CD14-positive monocyte (primary cell): ENCODE results near the gene RPL6. TPM values are rescaled to one million over a fixed set of nuclear protein-coding genes. Genes with fewer than 3 reads are reported as not detected.
"Not testable (repeated sequence)": the region's sequence is repeated elsewhere in the genome, so short reads cannot be mapped to it uniquely, and the experiment has no call there.

Source experiments
- DNase-seq, 3 donors: peaks; one replicate each; pipeline ENCODE4 v3.0.0-alpha.2; 2011 to 2022
- H2AFZ ChIP-seq: 2 replicates; pipeline ENCODE4 v1.6.0; 2012; ENCODE audit warnings: mild to moderate bottlenecking, low read depth, low read length, inconsistent platforms; ENCODE audit not compliant: insufficient read depth, poor library complexity, severe bottlenecking
- H3K27ac ChIP-seq, 2 donors: 1 replicate in 1 of 2; 2 replicates in 1 of 2; pipeline ENCODE4 v1.5.1; 2012 to 2013; ENCODE audit warnings: low read length in 2 of 2, control low read depth in 1 of 2, inconsistent platforms in 1 of 2, low read depth in 1 of 2, mild to moderate bottlenecking in 1 of 2
- H3K27me3 ChIP-seq, 2 donors: one replicate each; pipeline versions ENCODE4 v1.6.0 to v1.6.1; 2011 to 2013; ENCODE audit warnings: low read length in 2 of 2; ENCODE audit not compliant: control insufficient read depth in 2 of 2, insufficient read depth in 2 of 2
- H3K36me3 ChIP-seq, 2 donors: replicated peaks in 1 of 2; 1 replicate in 1 of 2; 2 replicates in 1 of 2; pipeline versions ENCODE4 v1.5.1 to v1.6.1; 2012 to 2013; ENCODE audit warnings: low read length in 2 of 2, control low read depth in 1 of 2, inconsistent platforms in 1 of 2, mild to moderate bottlenecking in 1 of 2; ENCODE audit not compliant: insufficient read depth in 2 of 2, control insufficient read depth in 1 of 2
- H3K4me1 ChIP-seq, 2 donors: 1 replicate in 1 of 2; 2 replicates in 1 of 2; pipeline versions ENCODE4 v1.5.1 to v1.6.1; 2012 to 2013; ENCODE audit warnings: low read length in 2 of 2, control low read depth in 1 of 2, inconsistent platforms in 1 of 2, mild to moderate bottlenecking in 1 of 2, moderate library complexity in 1 of 2; ENCODE audit not compliant: insufficient read depth in 2 of 2, control insufficient read depth in 1 of 2
- H3K4me2 ChIP-seq: replicated peaks from 2 replicates; pipeline ENCODE3; 2012; ENCODE audit warnings: low read length, moderate library complexity, mild to moderate bottlenecking; ENCODE audit not compliant: poor library complexity, severe bottlenecking; ENCODE audit errors: extremely low read depth
- H3K4me3 ChIP-seq, 3 experiments: fragments of 200-600 bp in 1 of 3; sonication (generic) in 1 of 3; replicated peaks in 1 of 3; 1 replicate in 2 of 3; 2 replicates in 1 of 3; pipeline ENCODE4 v1.5.1; 2011 to 2013; ENCODE audit warnings: low read length in 3 of 3, mild to moderate bottlenecking in 3 of 3, control low read depth in 2 of 3, low read depth in 2 of 3, inconsistent platforms in 1 of 3, moderate library complexity in 1 of 3
- H3K79me2 ChIP-seq: 2 replicates; pipeline ENCODE4 v1.6.0; 2012; ENCODE audit warnings: mild to moderate bottlenecking, control low read depth, inconsistent platforms, low read length, moderate library complexity; ENCODE audit not compliant: insufficient read depth
- H3K9ac ChIP-seq: 2 replicates; pipeline ENCODE4 v1.6.0; 2017; ENCODE audit warnings: low read length, mild to moderate bottlenecking; ENCODE audit not compliant: insufficient read depth, poor library complexity, severe bottlenecking
- H3K9me3 ChIP-seq, 2 donors: replicated peaks in 1 of 2; 1 replicate in 1 of 2; 2 replicates in 1 of 2; pipeline versions ENCODE4 v1.5.1 to v1.6.1; 2012 to 2013; ENCODE audit warnings: low read length in 2 of 2, control low read depth in 1 of 2; ENCODE audit not compliant: control insufficient read depth in 1 of 2, insufficient read depth in 1 of 2
- H4K20me1 ChIP-seq: 2 replicates; pipeline ENCODE4 v1.6.0; 2012; ENCODE audit warnings: mild to moderate bottlenecking, low read length, control low read depth, moderate library complexity; ENCODE audit not compliant: insufficient read depth
- H3K27ac Mint-ChIP-seq, 7 donors: one replicate each; pipeline ENCODE4 v1.8.0; 2020; ENCODE audit warnings: mild to moderate bottlenecking in 7 of 7, mixed read lengths in 7 of 7, moderate library complexity in 6 of 7, inconsistent platforms in 2 of 7
- H3K27me3 Mint-ChIP-seq, 3 donors: one replicate each; pipeline ENCODE4 v1.8.0; 2021 to 2022; ENCODE audit warnings: low read depth in 3 of 3, mild to moderate bottlenecking in 3 of 3, mixed read lengths in 3 of 3, moderate library complexity in 3 of 3, inconsistent platforms in 1 of 3
- H3K36me3 Mint-ChIP-seq, 2 donors: one replicate each; pipeline ENCODE4 v1.8.0; 2020; ENCODE audit warnings: mixed read lengths in 2 of 2, inconsistent platforms in 1 of 2, mild to moderate bottlenecking in 1 of 2
- H3K4me1 Mint-ChIP-seq: one replicate; pipeline ENCODE4 v1.8.0; 2020; ENCODE audit warnings: mild to moderate bottlenecking, mixed read lengths
- H3K4me3 Mint-ChIP-seq, 2 donors: one replicate each; pipeline ENCODE4 v1.8.0; 2020; ENCODE audit warnings: mild to moderate bottlenecking in 2 of 2, mixed read lengths in 2 of 2, moderate library complexity in 1 of 2
- H3K9me3 Mint-ChIP-seq, 7 donors: one replicate each; pipeline ENCODE4 v1.8.0; 2020 to 2022; ENCODE audit warnings: mixed read lengths in 7 of 7, mild to moderate bottlenecking in 6 of 7, moderate library complexity in 6 of 7, inconsistent platforms in 2 of 7
- WGBS: methylation state at CpG from one replicate; pipeline ENCODE4 v1.1.5; 2013; ENCODE audit warnings: missing lambda C conversion rate; ENCODE audit not compliant: insufficient coverage; 5-methylcytosine and 5-hydroxymethylcytosine counted together
- intact Hi-C, 2 donors: fragments of 100-400 bp; cut with micrococcal nuclease; formaldehyde crosslinking; loops; one replicate each; pipeline versions ENCODE4 v1.15.0 to v1.15.1; 2023
- polyA plus RNA-seq, 3 donors: library from polyadenylated mRNA; depleted of rRNA in 1 of 3; unstranded in 2 of 3; stranded (reverse) in 1 of 3; fragments of 300-500 nt in 2 of 3; fragments of >200 nt in 1 of 3; fragmentation: Illumina TruSeq in 2 of 3; gene quantifications; 1 replicate in 2 of 3; 2 replicates in 1 of 3; pipeline ENCODE4 v1.2.3, GENCODE V29; 2012 to 2021
- TF ChIP-seq, protein P1 (sequence below): fragments of 200-600 bp; IDR thresholded peaks from one replicate; pipeline ENCODE4 v1.8.0; 2022; ENCODE audit warnings: antibody characterized with exemption, mild to moderate bottlenecking

Gene RPL6
- polyA plus RNA-seq, 3 donors: 201 to 1,124 (median 259) TPM

DNA sequence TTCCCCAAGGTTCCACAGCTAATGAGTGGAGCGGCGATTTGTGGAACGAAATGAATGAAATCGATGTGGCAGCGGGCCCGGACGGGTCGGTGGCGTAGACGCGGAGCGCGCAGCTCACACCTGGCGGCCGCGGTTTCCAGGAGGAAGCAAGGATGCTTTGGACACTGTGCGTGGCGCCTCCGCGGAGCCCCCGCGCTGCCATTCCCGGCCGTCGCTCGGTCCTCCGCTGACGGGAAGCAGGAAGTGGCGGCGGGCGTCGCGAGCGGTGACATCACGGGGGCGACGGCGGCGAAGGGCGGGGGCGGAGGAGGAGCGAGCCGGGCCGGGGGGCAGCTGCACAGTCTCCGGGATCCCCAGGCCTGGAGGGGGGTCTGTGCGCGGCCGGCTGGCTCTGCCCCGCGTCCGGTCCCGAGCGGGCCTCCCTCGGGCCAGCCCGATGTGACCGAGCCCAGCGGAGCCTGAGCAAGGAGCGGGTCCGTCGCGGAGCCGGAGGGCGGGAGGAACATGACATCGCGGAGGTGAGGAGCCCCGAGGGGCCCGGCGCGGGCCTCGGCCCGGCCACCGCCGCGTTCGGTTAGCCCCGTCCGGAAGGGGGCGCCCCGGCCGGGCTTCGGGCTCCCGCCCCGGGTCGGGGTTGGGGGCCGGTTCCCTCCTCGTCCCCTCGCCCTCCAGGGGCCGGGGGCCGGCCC lies 9.3 kb upstream of the RPL6 start, which contains the start of gene PTPN11:
PTPN11 (plus strand) TSS at position 340 of the 689 bp plus-strand sequence; CDS start at position 505, 165 bp downstream.
- peak within 1 kb of the TSS; percentile 90 to 95 for H3K4me3 Mint-ChIP-seq
- Histone ChIP-seq H2AFZ (peak within 1 kb of the TSS; percentile 100), H4K20me1 (peaks cover 33% of the 10 kb centered on the region), H3K27ac (peak within 1 kb of the TSS; percentile 85 to 96), H3K4me1 (peaks cover 19 to 24% of the 10 kb centered on the region in 2 donors), H3K4me2 (peak within 1 kb of the TSS; percentile 96), H3K79me2 (peaks cover 55% of the 10 kb centered on the region), H3K36me3 (no peaks in the 10 kb centered on the region), H3K9ac (peak within 1 kb of the TSS; percentile 96), H3K27me3 (no peaks in the 10 kb centered on the region), H3K4me3 (peak within 1 kb of the TSS; percentile 53 to 99 (median 97)), H3K9me3 (no peaks in the 10 kb centered on the region)
- TF ChIP-seq, protein P1, sequence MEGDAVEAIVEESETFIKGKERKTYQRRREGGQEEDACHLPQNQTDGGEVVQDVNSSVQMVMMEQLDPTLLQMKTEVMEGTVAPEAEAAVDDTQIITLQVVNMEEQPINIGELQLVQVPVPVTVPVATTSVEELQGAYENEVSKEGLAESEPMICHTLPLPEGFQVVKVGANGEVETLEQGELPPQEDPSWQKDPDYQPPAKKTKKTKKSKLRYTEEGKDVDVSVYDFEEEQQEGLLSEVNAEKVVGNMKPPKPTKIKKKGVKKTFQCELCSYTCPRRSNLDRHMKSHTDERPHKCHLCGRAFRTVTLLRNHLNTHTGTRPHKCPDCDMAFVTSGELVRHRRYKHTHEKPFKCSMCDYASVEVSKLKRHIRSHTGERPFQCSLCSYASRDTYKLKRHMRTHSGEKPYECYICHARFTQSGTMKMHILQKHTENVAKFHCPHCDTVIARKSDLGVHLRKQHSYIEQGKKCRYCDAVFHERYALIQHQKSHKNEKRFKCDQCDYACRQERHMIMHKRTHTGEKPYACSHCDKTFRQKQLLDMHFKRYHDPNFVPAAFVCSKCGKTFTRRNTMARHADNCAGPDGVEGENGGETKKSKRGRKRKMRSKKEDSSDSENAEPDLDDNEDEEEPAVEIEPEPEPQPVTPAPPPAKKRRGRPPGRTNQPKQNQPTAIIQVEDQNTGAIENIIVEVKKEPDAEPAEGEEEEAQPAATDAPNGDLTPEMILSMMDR: peak; percentile 60
- peaks cover 21% of the 10 kb centered on the region for H3K4me1 Mint-ChIP-seq
- no peaks in the 10 kb centered on the region for H3K9me3 Mint-ChIP-seq
- WGBS: 0% methylated on average over 89 of the region's 89 CpGs
- peak within 1 kb of the TSS; percentile 94 to 98 (median 96) for H3K27ac Mint-ChIP-seq
- H3K27me3 Mint-ChIP-seq: no peaks in the 10 kb centered on the region
- H3K36me3 Mint-ChIP-seq: peaks cover 4 to 7% of the 10 kb centered on the region in 2 donors
- DNase-seq: peak; percentile 71 to 85 (median 76)
- intact Hi-C loops: loop anchor here (1.0 to 5.0 kb wide), 3 partner anchors 9 to 36 kb away; partner anchors contain the start of genes HECTD4 (in 1 of the 2) and RPL6 (in 1 of the 2)

DNA sequence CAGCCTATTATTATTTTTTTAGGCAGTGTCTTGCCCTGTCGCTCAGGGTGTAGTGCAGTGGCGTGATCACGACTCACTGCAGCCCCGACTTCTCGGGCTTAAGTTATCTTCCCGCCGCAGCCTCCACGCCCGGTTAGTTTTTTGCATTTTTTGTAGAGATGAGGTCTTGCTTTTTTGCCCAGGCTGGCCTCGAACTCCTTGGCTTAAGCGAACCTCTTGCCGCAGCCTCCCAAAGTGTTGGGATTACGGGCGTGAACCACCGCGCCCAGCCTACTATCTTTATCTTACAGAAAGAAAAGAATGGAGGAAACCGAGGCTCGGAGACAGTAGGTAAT lies 8.8 kb upstream of the RPL6 start:
- Histone ChIP-seq H3K27ac (peak overlapping the region; percentile 85 to 96), H3K4me2 (peak overlapping the region; percentile 96), H3K9ac (peak overlapping the region; percentile 96), H3K4me1 (peaks cover 19 to 24% of the 10 kb centered on the region in 2 donors), H3K9me3 (no peaks in the 10 kb centered on the region), H3K36me3 (no peaks in the 10 kb centered on the region), H3K27me3 (no peaks in the 10 kb centered on the region), H3K79me2 (peaks cover 49% of the 10 kb centered on the region), H4K20me1 (peaks cover 28% of the 10 kb centered on the region), H3K4me3 (peak overlapping the region; percentile 53 to 99 (median 97)), H2AFZ (peak overlapping the region; percentile 100)
- intact Hi-C loops: loop anchor here in 1 of 2 donors (5.0 kb wide), 1 partner anchor 36 kb away; the partner anchor contains the start of gene HECTD4
- peaks cover 0 to under 1% (median 0%) of the 10 kb centered on the region in 7 donors for H3K9me3 Mint-ChIP-seq
- H3K4me1 Mint-ChIP-seq: peaks cover 21% of the 10 kb centered on the region
- H3K27me3 Mint-ChIP-seq: no peaks in the 10 kb centered on the region
- peaks cover 4 to 7% of the 10 kb centered on the region in 2 donors for H3K36me3 Mint-ChIP-seq
- DNase-seq: no peak
- H3K27ac Mint-ChIP-seq: peak overlapping the region; percentile 94 to 98 (median 96)
- TF ChIP-seq, protein P1: no peak
- WGBS: 3% methylated on average over 13 of the region's 18 CpGs
- peak overlapping the region; percentile 90 to 95 for H3K4me3 Mint-ChIP-seq

DNA sequence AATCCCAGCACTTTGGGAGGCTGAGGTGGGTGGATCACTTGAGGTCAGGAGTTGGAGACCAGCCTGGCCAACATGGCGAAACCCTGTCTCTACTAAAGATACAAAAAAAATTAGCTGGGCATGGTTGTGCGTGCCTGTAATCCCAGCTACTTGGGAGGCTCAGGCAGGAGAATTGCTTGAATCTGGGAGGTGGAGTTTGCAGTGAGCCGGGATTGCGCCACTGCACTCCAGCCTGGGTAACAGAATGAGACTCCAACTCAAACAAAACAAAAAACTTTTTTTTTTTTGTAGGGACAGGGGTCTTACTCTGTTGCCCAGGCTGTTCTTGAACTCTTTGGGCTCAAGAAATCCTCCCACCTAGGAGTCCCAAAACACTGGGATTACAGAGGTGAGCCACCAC lies 6.1 kb upstream of the RPL6 start:
- not testable (repeated sequence) for H3K4me3 ChIP-seq, H3K27ac Mint-ChIP-seq, H3K27me3 ChIP-seq, DNase-seq, H3K36me3 Mint-ChIP-seq, H3K36me3 ChIP-seq, H3K27ac ChIP-seq, H3K9ac ChIP-seq, H4K20me1 ChIP-seq, H3K9me3 Mint-ChIP-seq, H3K4me3 Mint-ChIP-seq, H2AFZ ChIP-seq, H3K27me3 Mint-ChIP-seq, H3K4me2 ChIP-seq, H3K9me3 ChIP-seq
- Histone ChIP-seq H3K79me2 (peaks cover 22% of the 10 kb centered on the region), H3K4me1 (peaks cover 17 to 18% of the 10 kb centered on the region in 2 donors)
- peaks cover 13% of the 10 kb centered on the region for H3K4me1 Mint-ChIP-seq
- WGBS: 71% methylated on average over 1 of the region's 4 CpGs
- intact Hi-C loops: loop anchor here in 1 of 2 donors (5.0 kb wide), 1 partner anchor 33 kb away; the partner anchor contains the start of gene HECTD4
